ENCODE measurements around the gene UFC1. TPM values are rescaled to one million over a fixed set of nuclear protein-coding genes. Genes with fewer than 3 reads are reported as not detected.

Gene UFC1
- polyA plus RNA-seq, 1 donor (not counting 4 experiments of a cell fraction or from before 2014, with no cell fraction given), result 86.4 TPM

DNA sequence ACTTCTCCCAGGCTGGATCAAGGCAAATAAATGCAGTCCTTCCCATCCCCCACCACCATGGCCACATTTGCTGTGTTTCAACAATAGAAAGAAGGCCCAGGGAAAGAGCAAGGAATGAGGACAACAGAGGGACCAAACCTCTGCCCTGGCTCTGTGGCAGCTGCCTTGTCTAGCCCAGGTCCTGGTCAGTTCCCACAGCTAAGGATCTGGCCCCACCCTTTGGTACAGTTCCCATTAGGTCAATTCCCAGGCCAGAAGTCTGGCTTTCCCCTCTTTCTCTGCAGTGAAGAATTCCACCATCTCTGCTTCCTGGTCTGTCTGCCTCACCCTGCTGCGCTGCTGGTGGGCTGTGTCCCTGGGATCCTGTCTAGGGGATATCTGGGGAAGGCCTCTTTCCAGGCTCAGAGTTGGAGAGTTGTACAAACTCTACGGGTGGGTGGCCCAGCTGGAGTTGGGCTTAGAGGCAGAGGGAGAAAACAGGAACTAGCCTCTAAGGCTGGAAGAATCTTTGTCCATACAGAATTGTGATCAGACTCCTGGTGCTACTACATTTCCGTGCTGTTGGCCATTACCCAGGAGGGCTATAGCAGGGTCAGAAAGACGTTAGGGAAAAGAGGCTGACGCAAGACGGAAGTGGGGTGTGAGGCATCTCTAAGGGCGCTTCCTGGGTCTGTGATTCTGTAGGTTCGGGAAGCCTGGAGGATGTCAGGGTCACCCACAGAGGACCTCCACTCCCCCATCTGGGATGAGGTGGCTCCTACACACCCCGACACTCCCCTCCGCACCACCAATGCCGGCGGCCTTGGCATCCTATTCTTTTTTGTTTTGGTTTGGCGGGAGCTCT, 47.4 kb downstream of the UFC1 start:
- peak overlapping the region in 2 of 3 experiments; percentile 68 to 89 for H3K4me3 ChIP-seq (ENCODE audit: control insufficient read depth in 2 of 3, extremely low read depth in 1 of 3, insufficient read depth in 2 of 3, low read depth in 1 of 3, low read length in 3 of 3)
- no peaks in the 10 kb centered on the region for H3K9me3 ChIP-seq (ENCODE audit: control insufficient read depth, low read depth, low read length)
- FAIRE-seq (peak; percentile 48), DNase-seq (ENCODE audit: low read depth, low spot score) (no peak)
- H3K9ac ChIP-seq (ENCODE audit: control insufficient read depth, extremely low read depth, insufficient read depth, low read length), result peak overlapping the region; percentile 94
- dilution Hi-C loops (cut with MboI; ENCODE audit: extremely low pct_ligation_motif_present, low sequenced_read_pairs), result no loop called here
- peaks cover 47% of the 10 kb centered on the region for H3K4me1 ChIP-seq (ENCODE audit: control insufficient read depth, extremely low read depth, insufficient read depth, low read length)
- no peak for TF ChIP-seq EZH2 (IDR thresholded peaks at IDR 0.05; ENCODE audit: low read length)
- TF ChIP-seq, protein P1, sequence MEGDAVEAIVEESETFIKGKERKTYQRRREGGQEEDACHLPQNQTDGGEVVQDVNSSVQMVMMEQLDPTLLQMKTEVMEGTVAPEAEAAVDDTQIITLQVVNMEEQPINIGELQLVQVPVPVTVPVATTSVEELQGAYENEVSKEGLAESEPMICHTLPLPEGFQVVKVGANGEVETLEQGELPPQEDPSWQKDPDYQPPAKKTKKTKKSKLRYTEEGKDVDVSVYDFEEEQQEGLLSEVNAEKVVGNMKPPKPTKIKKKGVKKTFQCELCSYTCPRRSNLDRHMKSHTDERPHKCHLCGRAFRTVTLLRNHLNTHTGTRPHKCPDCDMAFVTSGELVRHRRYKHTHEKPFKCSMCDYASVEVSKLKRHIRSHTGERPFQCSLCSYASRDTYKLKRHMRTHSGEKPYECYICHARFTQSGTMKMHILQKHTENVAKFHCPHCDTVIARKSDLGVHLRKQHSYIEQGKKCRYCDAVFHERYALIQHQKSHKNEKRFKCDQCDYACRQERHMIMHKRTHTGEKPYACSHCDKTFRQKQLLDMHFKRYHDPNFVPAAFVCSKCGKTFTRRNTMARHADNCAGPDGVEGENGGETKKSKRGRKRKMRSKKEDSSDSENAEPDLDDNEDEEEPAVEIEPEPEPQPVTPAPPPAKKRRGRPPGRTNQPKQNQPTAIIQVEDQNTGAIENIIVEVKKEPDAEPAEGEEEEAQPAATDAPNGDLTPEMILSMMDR (optimal IDR thresholded peaks at IDR 0.05 in 1 of 3, IDR thresholded peaks at IDR 0.05 in 1 of 3, conservative IDR thresholded peaks at IDR 0.05 in 1 of 3; ENCODE audit: extremely low read depth in 1 of 3, insufficient read depth in 2 of 3, low read length in 3 of 3), result no peak
- no peaks in the 10 kb centered on the region for H3K9me1 ChIP-seq (ENCODE audit: control insufficient read depth, extremely low read depth, insufficient read depth, low read length)
- no peaks in the 10 kb centered on the region for H3K27me3 ChIP-seq (ENCODE audit: control insufficient read depth, extremely low read depth, insufficient read depth, low read length)
- peaks cover 5 to 12% of the 10 kb centered on the region in 2 experiments for H3K36me3 ChIP-seq (ENCODE audit: control insufficient read depth in 2 of 2, extremely low read depth in 1 of 2, insufficient read depth in 2 of 2, low read length in 2 of 2)
- H3K79me2 ChIP-seq (ENCODE audit: control insufficient read depth, insufficient read depth, low read length), result peaks cover 21% of the 10 kb centered on the region
- no peaks in the 10 kb centered on the region for H4K20me1 ChIP-seq (ENCODE audit: control insufficient read depth, extremely low read depth, insufficient read depth, low read length)
- peak overlapping the region; percentile 92 for H3K27ac ChIP-seq (ENCODE audit: control insufficient read depth, insufficient read depth, low read length)
- peak overlapping the region; percentile 79 for H2AFZ ChIP-seq (ENCODE audit: control insufficient read depth, low read length)
- H3K4me2 ChIP-seq (ENCODE audit: control insufficient read depth, extremely low read depth, insufficient read depth, low read depth, low read length), result peak overlapping the region; percentile 85

GRCh38 chr1:161201836-161202712, 48.3 kb downstream of the UFC1 start, which contains the start of gene NDUFS2:
Gene NDUFS2, plus strand, starts transcription at chr1:161202367. Its CDS starts 19 bp downstream, at chr1:161202386.
- DNase-seq (ENCODE audit: low read depth, low spot score) (peak; percentile 81), FAIRE-seq (peak; percentile 74)
- dilution Hi-C loops (cut with MboI; ENCODE audit: extremely low pct_ligation_motif_present, low sequenced_read_pairs), result no loop called here
- TF ChIP-seq, protein P1 (optimal IDR thresholded peaks at IDR 0.05 in 1 of 3, IDR thresholded peaks at IDR 0.05 in 1 of 3, conservative IDR thresholded peaks at IDR 0.05 in 1 of 3; ENCODE audit: extremely low read depth in 1 of 3, insufficient read depth in 2 of 3, low read length in 3 of 3), result peak in 2 of 3 experiments; percentile 29 to 32
- no peak for TF ChIP-seq EZH2 (IDR thresholded peaks at IDR 0.05; ENCODE audit: low read length)
- H3K36me3 ChIP-seq (ENCODE audit: control insufficient read depth in 2 of 2, extremely low read depth in 1 of 2, insufficient read depth in 2 of 2, low read length in 2 of 2), result peaks cover 9 to 16% of the 10 kb centered on the region in 2 experiments
- no peaks in the 10 kb centered on the region for H3K9me1 ChIP-seq (ENCODE audit: control insufficient read depth, extremely low read depth, insufficient read depth, low read length)
- peak within 1 kb of the TSS; percentile 76 to 89 (median 78) for H3K4me3 ChIP-seq (ENCODE audit: control insufficient read depth in 2 of 3, extremely low read depth in 1 of 3, insufficient read depth in 2 of 3, low read depth in 1 of 3, low read length in 3 of 3)
- H3K4me1 ChIP-seq (ENCODE audit: control insufficient read depth, extremely low read depth, insufficient read depth, low read length), result peaks cover 47% of the 10 kb centered on the region
- H3K9me3 ChIP-seq (ENCODE audit: control insufficient read depth, low read depth, low read length), result no peaks in the 10 kb centered on the region
- H4K20me1 ChIP-seq (ENCODE audit: control insufficient read depth, extremely low read depth, insufficient read depth, low read length), result no peaks in the 10 kb centered on the region
- peaks cover 21% of the 10 kb centered on the region for H3K79me2 ChIP-seq (ENCODE audit: control insufficient read depth, insufficient read depth, low read length)
- peak within 1 kb of the TSS; percentile 94 for H3K9ac ChIP-seq (ENCODE audit: control insufficient read depth, extremely low read depth, insufficient read depth, low read length)
- no peaks in the 10 kb centered on the region for H3K27me3 ChIP-seq (ENCODE audit: control insufficient read depth, extremely low read depth, insufficient read depth, low read length)
- H2AFZ ChIP-seq (ENCODE audit: control insufficient read depth, low read length), result peak within 1 kb of the TSS; percentile 79
- peak within 1 kb of the TSS; percentile 85 for H3K4me2 ChIP-seq (ENCODE audit: control insufficient read depth, extremely low read depth, insufficient read depth, low read depth, low read length)
- peak within 1 kb of the TSS; percentile 92 for H3K27ac ChIP-seq (ENCODE audit: control insufficient read depth, insufficient read depth, low read length)

Measured in keratinocyte (primary cell).